ENCODE data around the gene ZSCAN12. TPM values are rescaled to one million over a fixed set of nuclear protein-coding genes. Genes with fewer than 3 reads are reported as not detected.

Gene ZSCAN12
- total and polyA plus RNA-seq, 2 experiments from 2014 or later, result 0.88 to 3.1 TPM

DNA sequence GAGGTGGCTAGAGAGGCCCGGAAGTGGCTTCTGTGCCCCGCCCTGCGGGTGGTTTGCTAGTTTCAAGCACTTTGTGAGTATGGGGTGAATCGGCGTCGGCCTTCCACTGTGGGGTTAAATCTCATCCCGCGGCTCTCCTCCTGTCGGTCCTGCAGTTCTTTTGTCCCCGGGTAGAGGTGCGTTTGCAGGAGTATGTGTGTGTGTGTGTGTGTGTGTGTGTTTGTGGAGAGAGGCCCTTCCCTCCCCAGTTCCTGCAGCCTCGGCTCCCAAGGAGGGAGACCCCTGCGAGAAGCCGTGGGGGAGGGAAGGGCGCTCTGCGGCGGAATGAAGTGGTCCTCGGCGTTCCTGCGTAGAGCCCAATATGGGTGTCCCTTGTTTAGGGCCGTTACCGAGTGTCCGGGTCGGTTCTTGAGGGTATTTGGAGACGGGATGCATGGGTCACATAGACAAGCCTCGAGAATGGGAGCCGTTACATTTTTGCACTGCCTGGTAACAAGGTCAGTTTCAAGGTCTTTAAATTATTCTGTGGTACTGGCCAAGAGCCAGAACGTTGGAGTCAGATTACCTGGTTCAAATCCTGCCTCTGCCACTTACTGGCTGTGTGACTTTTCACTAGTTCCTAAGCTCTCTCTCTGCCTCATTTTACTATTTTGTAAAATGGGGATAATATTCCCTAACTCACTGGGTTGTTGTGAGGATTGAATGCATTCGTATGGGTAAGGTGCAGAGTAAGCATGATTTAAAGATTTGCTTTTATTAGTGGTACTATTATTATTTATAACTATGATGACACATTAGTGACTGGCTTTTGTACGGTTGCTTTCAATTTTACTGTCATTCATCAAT is 49.4 kb downstream of the ZSCAN12 start, which contains the start of gene ZKSCAN3:
TSS of gene ZKSCAN3 (plus strand) at position 56 of the 846 bp plus-strand sequence. CDS start 9,640 bp downstream, outside the sequence.
- H4K20me1 ChIP-seq (ENCODE audit: insufficient read depth), result no peaks in the 10 kb centered on the region
- H3K36me3 ChIP-seq (ENCODE audit: low read depth), result no peaks in the 10 kb centered on the region
- in situ Hi-C loops (cut with MboI), result loop anchor here (25.0 kb wide), 1 partner anchor 1163 kb away; no protein-coding TSS in a partner anchor
- peak within 1 kb of the TSS; percentile 79 for H3K9ac ChIP-seq
- WGBS, 2 experiments (ENCODE audit: low coverage in 1 of 2, low lambda C conversion rate in 2 of 2, missing lambda C conversion rate in 2 of 2), result 1% methylated on average over 30 of the region's 30 CpGs
- H3K9me2 ChIP-seq (ENCODE audit: insufficient read depth), result no peaks in the 10 kb centered on the region
- H3K4me2 ChIP-seq (ENCODE audit: unreplicated experiment), result peak within 1 kb of the TSS; percentile 97
- H3F3A ChIP-seq (ENCODE audit: insufficient read depth), result no peaks in the 10 kb centered on the region; the same call in none of the 2 replicates
- peak within 1 kb of the TSS; percentile 100 for H2AFZ ChIP-seq
- peak; percentile 90 for DNase-seq
- peak within 1 kb of the TSS; percentile 18; the same call in 1 of the 2 replicates for H3K27ac ChIP-seq
- peaks cover 44% of the 10 kb centered on the region for H3K79me2 ChIP-seq (ENCODE audit: insufficient read depth)
- 0 out of 2 replicates have a peak, but pooled peaks cover 6% of the 10 kb centered on the region for H3K27me3 ChIP-seq (replicated peaks; ENCODE audit: insufficient read depth)
- peak within 1 kb of the TSS; percentile 92 for H3K4me3 ChIP-seq
- no peaks in the 10 kb centered on the region for H3K9me3 ChIP-seq (ENCODE audit: low read depth)
- H3K4me1 ChIP-seq (ENCODE audit: insufficient read depth), result peaks cover 3% of the 10 kb centered on the region; the same call in 1 of the 2 replicates
- TF ChIP-seq EZH2 (IDR thresholded peaks at IDR 0.05; ENCODE audit: insufficient read depth, poor library complexity, severe bottlenecking), result no peak
- no peak for TF ChIP-seq EZH2phosphoT487 (IDR thresholded peaks at IDR 0.05; ENCODE audit: insufficient read depth, low read depth)

- H4K20me1 ChIP-seq (ENCODE audit: insufficient read depth), result no peaks in the 10 kb centered on the region
- H3K79me2 ChIP-seq (ENCODE audit: insufficient read depth), result peaks cover 44% of the 10 kb centered on the region
- H3K9me3 ChIP-seq (ENCODE audit: low read depth), result no peaks in the 10 kb centered on the region
- H3K4me2 ChIP-seq (ENCODE audit: unreplicated experiment), result peak overlapping the region; percentile 97
- H3F3A ChIP-seq (ENCODE audit: insufficient read depth), result no peaks in the 10 kb centered on the region; the same call in 1 of the 2 replicates
- H3K9ac ChIP-seq, result peak overlapping the region; percentile 79
- H3K9me2 ChIP-seq (ENCODE audit: insufficient read depth), result no peaks in the 10 kb centered on the region
- in situ Hi-C loops (cut with MboI), result no loop called here
- H3K27ac ChIP-seq, result no peak overlapping the region
- H2AFZ ChIP-seq, result peak overlapping the region; percentile 100
- DNase-seq, result no peak
- peak overlapping the region; percentile 92 for H3K4me3 ChIP-seq
- 1 to 4% methylated on average over 9 of the region's 9 CpGs for WGBS, 2 experiments (ENCODE audit: low coverage in 1 of 2, low lambda C conversion rate in 2 of 2, missing lambda C conversion rate in 2 of 2)
- no peaks in the 10 kb centered on the region for H3K36me3 ChIP-seq (ENCODE audit: low read depth)
- no peak for TF ChIP-seq EZH2 (IDR thresholded peaks at IDR 0.05; ENCODE audit: insufficient read depth, poor library complexity, severe bottlenecking)
- no peak for TF ChIP-seq EZH2phosphoT487 (IDR thresholded peaks at IDR 0.05; ENCODE audit: insufficient read depth, low read depth)
- 0 out of 2 replicates have a peak, but pooled peaks cover 6% of the 10 kb centered on the region for H3K27me3 ChIP-seq (replicated peaks; ENCODE audit: insufficient read depth)
- H3K4me1 ChIP-seq (ENCODE audit: insufficient read depth), result peaks cover 3% of the 10 kb centered on the region; the same call in 1 of the 2 replicates
Observed at GRCh38 chr6:28349344-28349891, 50.1 kb downstream of the ZSCAN12 start.

DNA sequence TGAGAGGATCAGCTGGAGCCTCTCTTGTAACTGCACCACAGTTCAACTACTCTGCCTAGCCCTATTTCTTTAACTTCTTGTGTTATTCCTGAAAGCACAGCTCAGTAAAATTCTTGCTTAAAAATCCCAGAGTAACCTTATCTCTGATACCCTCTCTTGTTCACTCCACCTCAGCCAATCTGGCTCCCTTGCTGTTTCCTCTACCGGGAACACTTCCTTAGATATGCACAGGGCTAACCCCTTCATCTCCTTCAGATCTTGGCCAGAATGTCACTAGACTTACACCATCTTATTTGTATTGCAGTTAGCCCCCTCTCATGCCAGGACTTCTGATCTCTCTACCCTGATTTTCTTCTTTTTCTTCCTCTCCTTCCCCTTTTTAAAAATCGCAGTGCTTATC is 52.4 kb downstream of the ZSCAN12 start:
- H3K27ac ChIP-seq, result no peak overlapping the region
- H3K9me3 ChIP-seq (ENCODE audit: low read depth), result no peaks in the 10 kb centered on the region
- no peak overlapping the region for H3K4me2 ChIP-seq (ENCODE audit: unreplicated experiment)
- H3K4me3 ChIP-seq, result no peak overlapping the region
- no peak for TF ChIP-seq EZH2phosphoT487 (IDR thresholded peaks at IDR 0.05; ENCODE audit: insufficient read depth, low read depth)
- no peak for TF ChIP-seq EZH2 (IDR thresholded peaks at IDR 0.05; ENCODE audit: insufficient read depth, poor library complexity, severe bottlenecking)
- no peak for DNase-seq
- no peaks in the 10 kb centered on the region; the same call in 1 of the 2 replicates for H3F3A ChIP-seq (ENCODE audit: insufficient read depth)
- H3K27me3 ChIP-seq (replicated peaks; ENCODE audit: insufficient read depth), result 0 out of 2 replicates have a peak, but pooled peaks cover 6% of the 10 kb centered on the region
- no peaks in the 10 kb centered on the region for H3K36me3 ChIP-seq (ENCODE audit: low read depth)
- H3K9me2 ChIP-seq (ENCODE audit: insufficient read depth), result no peaks in the 10 kb centered on the region
- in situ Hi-C loops (cut with MboI), result no loop called here
- H3K4me1 ChIP-seq (ENCODE audit: insufficient read depth), result peaks cover 3% of the 10 kb centered on the region; the same call in 1 of the 2 replicates
- 23 to 33% methylated on average over 2 of the region's 2 CpGs for WGBS, 2 experiments (ENCODE audit: low coverage in 1 of 2, low lambda C conversion rate in 2 of 2, missing lambda C conversion rate in 2 of 2)
- peaks cover 30% of the 10 kb centered on the region for H3K79me2 ChIP-seq (ENCODE audit: insufficient read depth)
- H4K20me1 ChIP-seq (ENCODE audit: insufficient read depth), result no peaks in the 10 kb centered on the region
- H3K9ac ChIP-seq, result no peak overlapping the region
- no peak overlapping the region for H2AFZ ChIP-seq

DNA sequence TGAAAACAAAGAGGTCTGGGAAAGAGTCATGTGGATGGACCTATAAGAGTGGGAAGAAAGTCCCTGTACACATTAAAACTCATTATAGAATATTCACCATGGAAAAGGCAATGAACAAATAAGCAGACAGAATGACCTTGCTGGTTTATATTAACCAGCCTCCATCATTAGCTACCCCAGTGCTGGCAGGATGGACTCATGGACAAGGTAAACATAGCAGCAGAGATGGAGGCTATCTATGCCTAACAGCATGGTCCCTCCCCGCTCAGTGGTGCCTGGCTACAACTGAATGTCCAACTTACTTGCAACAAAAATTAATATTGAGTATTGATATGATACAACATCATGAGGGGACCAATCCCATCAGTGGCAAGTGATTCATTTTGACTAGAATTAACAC is 54.3 kb downstream of the ZSCAN12 start:
- TF ChIP-seq EZH2phosphoT487 (IDR thresholded peaks at IDR 0.05; ENCODE audit: insufficient read depth, low read depth), result no peak
- no peak for TF ChIP-seq EZH2 (IDR thresholded peaks at IDR 0.05; ENCODE audit: insufficient read depth, poor library complexity, severe bottlenecking)
- 29 to 39% methylated on average over 1 of the region's 1 CpG for WGBS, 2 experiments (ENCODE audit: low coverage in 1 of 2, low lambda C conversion rate in 2 of 2, missing lambda C conversion rate in 2 of 2)
- in situ Hi-C loops (cut with MboI), result no loop called here

More for the DNA sequence above, 54.3 kb downstream of the ZSCAN12 start:
- H3K4me2 ChIP-seq (ENCODE audit: unreplicated experiment), result no peak overlapping the region
- no peaks in the 10 kb centered on the region for H4K20me1 ChIP-seq (ENCODE audit: insufficient read depth)
- peaks cover 11% of the 10 kb centered on the region for H3K79me2 ChIP-seq (ENCODE audit: insufficient read depth)
- no peak overlapping the region for H3K4me3 ChIP-seq
- H3K27ac ChIP-seq, result no peak overlapping the region
- H3K4me1 ChIP-seq (ENCODE audit: insufficient read depth), result 0 out of 2 replicates have a peak, but pooled peaks cover 3% of the 10 kb centered on the region
- H3K9ac ChIP-seq, result no peak overlapping the region
- H3K27me3 ChIP-seq (replicated peaks; ENCODE audit: insufficient read depth), result 0 out of 2 replicates have a peak, but pooled peaks cover 6% of the 10 kb centered on the region
- no peaks in the 10 kb centered on the region for H3F3A ChIP-seq (ENCODE audit: insufficient read depth)
- no peak for DNase-seq
- H3K9me3 ChIP-seq (ENCODE audit: low read depth), result no peaks in the 10 kb centered on the region
- no peak overlapping the region for H2AFZ ChIP-seq
- no peaks in the 10 kb centered on the region for H3K36me3 ChIP-seq (ENCODE audit: low read depth)
- H3K9me2 ChIP-seq (ENCODE audit: insufficient read depth), result no peaks in the 10 kb centered on the region
